Brain pericyte (primary cell): ENCODE data around the gene GSG1.

Source experiments
- DNase-seq: peaks from one replicate; pipeline ENCODE4 v3.0.0-alpha.2; 2012; ENCODE audit warnings: low read depth, low spot score

Gene GSG1

GRCh38 chr12:13103391-13104033 lies at the start of gene GSG1:
GSG1 (minus strand) TSS chr12:13103667; CDS start chr12:13103512, 155 bp downstream.
- DNase-seq, result no peak

- DNase-seq, result no peak
Measured at GRCh38 chr12:13153180-13153579, 49.7 kb upstream of the GSG1 start.

GRCh38 chr12:13152756-13153155 lies 49.3 kb upstream of the GSG1 start:
- DNase-seq, result no peak

- no peak for DNase-seq
Measured at GRCh38 chr12:13152281-13152680, 48.8 kb upstream of the GSG1 start.

- DNase-seq, result no peak
Measured at GRCh38 chr12:13149411-13149810, 45.9 kb upstream of the GSG1 start.

GRCh38 chr12:13148485-13148847 lies 45.0 kb upstream of the GSG1 start:
- DNase-seq, result no peak

- no peak for DNase-seq
Measured at GRCh38 chr12:13147688-13148484, 44.4 kb upstream of the GSG1 start.

GRCh38 chr12:13146336-13146938 lies 43.0 kb upstream of the GSG1 start:
- DNase-seq, result no peak

GRCh38 chr12:13144266-13144828 lies 40.9 kb upstream of the GSG1 start:
- DNase-seq, result no peak

GRCh38 chr12:13142747-13143146 lies 39.3 kb upstream of the GSG1 start:
- no peak for DNase-seq

- DNase-seq, result no peak
Measured at GRCh38 chr12:13141686-13142085, 38.2 kb upstream of the GSG1 start.

GRCh38 chr12:13135371-13136178 lies 32.1 kb upstream of the GSG1 start:
- peak; percentile 40 for DNase-seq

- DNase-seq, result no peak
Measured at GRCh38 chr12:13133886-13134285, 30.4 kb upstream of the GSG1 start.

- DNase-seq, result no peak
Measured at GRCh38 chr12:13130981-13131380, 27.5 kb upstream of the GSG1 start.

- DNase-seq, result no peak
Measured at GRCh38 chr12:13128291-13128965, 25.0 kb upstream of the GSG1 start.

- DNase-seq, result no peak
Measured at GRCh38 chr12:13127444-13127843, 24.0 kb upstream of the GSG1 start.

GRCh38 chr12:13126494-13126893 lies 23.0 kb upstream of the GSG1 start:
- no peak for DNase-seq

- DNase-seq, result no peak
Measured at GRCh38 chr12:13125996-13126395, 22.5 kb upstream of the GSG1 start.

GRCh38 chr12:13124656-13125505 lies 21.4 kb upstream of the GSG1 start:
- DNase-seq, result no peak

- DNase-seq, result no peak
Measured at GRCh38 chr12:13121568-13121967, 18.1 kb upstream of the GSG1 start.
